ELR (cell line): ENCODE measurements around the gene FAM181B.

Source experiments
- DNase-seq: peaks from one replicate; pipeline ENCODE4 v3.0.0-alpha.2; 2015; ENCODE audit warnings: low read depth

FAM181B gene

GRCh38 chr11:82733444-82734119 lies at the start of gene FAM181B:
Gene FAM181B, minus strand, starts transcription at chr11:82733864. Its CDS starts 135 bp downstream, at chr11:82733729.
- DNase-seq: no peak

GRCh38 chr11:82782825-82783374 lies 49.2 kb upstream of the FAM181B start:
- DNase-seq: no peak

- no peak for DNase-seq
These were observed 45.1 kb upstream of the FAM181B start for GRCh38 chr11:82778776-82779175.

DNA sequence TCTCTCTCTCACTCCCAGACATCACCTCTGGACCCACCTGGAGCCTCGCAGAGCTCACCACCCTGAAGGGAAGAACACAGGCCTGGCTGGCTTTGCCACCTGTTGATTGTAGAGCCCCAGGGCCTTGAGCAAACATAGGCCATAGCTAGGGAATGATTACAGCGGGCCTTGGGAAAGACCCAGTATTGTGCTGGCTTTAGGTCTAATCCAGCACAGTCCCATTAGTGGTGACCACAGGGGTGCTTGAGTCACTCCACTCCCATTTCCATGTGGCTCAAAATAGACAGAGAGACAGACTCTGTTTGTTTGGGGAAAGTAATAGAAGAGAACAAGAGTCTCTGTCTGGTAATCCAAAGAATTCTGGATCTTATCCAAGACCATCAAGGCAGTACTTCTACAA lies 42.7 kb upstream of the FAM181B start:
- no peak for DNase-seq

GRCh38 chr11:82775736-82776346 lies 42.2 kb upstream of the FAM181B start:
- peak; percentile 77 for DNase-seq

DNA sequence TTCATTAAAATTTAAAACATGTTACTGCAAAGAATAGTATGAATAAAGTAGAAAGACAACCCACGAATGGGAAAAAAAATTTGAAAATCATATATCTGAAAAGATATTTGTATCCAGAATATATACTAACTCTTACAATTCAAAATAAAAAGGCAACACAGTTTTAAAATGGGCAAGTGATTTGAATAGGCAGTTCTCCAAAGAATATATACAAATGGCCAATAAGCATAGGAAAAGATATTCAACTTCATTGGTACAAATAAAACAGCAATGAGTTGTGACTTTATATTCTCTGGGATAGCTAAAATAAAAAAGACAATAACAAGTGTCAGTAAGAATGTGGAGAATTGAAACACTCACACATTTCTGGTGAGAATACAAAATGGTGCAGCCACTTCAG lies 41.6 kb upstream of the FAM181B start:
- no peak for DNase-seq

- DNase-seq: no peak
These were observed 38.1 kb upstream of the FAM181B start for GRCh38 chr11:82771781-82772180.

- no peak for DNase-seq
These were observed 33.5 kb upstream of the FAM181B start for GRCh38 chr11:82767123-82767522.

DNA sequence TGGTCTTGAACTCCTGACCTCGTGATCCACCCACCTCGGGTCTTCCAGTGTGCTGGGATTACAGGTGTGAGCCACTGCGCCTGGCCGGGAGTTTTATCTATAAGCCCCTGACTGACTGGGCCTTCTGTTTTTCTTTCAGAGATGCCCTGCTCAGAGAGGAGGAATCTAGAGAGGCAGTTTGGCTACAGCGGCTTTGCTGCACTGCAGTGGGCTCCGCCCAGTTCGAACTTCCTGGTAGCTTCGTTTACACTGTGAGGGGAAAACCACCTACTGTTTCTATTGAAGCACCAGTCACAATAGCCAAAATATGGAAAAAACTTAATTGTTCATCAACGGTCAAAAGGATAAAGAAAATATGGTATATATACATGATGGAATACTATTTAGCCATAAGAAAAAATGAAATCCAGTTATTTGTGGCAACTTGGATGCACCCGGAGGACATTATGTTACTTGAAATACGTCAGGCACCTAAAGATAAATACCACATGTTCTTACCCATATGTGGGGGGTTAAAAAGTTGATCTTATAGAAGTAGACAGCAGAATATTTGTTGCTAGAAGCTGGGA lies 31.9 kb upstream of the FAM181B start:
- DNase-seq: no peak

DNA sequence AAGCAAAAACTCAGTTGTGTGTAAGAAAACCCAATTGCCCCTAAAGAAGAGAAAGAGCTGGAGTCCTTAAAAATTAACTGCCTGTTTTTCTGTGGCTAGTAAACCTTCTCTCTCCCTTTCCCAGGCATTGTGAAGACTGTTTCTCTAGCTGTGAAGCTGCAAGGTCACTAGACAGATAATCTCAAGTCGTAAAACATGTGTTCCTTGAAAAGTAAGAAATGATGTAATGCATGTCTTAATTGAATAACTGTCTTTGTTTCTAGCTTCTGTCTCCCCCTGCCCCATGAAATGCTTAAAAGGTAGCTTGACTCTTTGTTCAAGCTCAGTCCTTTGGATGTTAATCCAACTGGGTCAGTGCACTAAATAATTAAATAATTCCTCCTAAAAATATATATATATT lies 29.5 kb upstream of the FAM181B start:
- DNase-seq: no peak

DNA sequence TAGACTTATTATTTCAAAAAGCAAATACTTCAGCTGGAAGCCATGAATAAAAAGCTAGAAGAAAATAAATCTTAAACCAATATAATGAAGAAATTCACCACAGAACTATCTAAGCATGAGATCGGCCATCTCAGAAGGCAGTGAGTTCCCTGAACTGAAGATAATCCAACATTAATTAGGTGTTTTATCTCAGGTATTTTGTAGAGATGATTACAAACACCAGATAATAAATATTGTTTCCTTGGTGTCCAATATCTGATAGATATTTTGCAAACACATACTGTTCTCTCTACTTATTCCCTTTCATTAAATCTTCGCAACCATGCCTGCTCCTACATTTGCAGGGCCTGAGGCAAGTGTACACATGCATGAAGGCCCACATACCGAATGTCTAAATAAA lies 26.0 kb upstream of the FAM181B start:
- no peak for DNase-seq

DNA sequence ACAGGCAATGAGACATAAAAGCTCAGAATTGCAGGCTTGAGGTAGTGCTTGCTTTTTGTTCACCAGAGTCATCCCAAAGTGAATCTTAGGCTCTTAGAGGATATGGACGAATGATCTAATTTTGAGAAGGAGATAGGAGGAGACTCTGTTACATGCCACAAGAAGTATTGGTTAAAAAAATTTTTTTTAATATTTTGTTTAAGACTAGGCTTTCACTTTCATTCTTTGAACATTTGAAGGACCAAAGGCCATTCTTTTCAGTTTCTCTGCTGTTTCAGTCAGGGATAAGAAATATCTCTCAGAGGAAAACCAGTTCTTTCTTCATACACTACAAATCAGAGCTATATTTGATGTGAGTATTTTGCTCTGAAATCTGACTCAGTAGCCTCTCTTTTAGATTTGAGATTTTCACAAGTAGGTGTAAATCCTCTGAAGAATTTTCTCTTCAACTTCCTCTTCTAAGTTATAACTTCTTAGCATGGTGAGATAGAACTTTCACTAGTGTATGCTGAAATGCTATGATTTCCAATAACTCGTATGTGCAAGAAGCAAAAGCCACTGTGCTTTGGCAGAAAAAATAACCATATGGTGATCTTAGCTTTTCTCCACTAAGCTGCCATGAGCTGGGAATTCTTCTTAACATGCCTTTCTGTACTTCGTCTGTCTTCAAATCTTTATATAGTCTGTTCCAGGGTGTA lies 24.1 kb upstream of the FAM181B start:
- DNase-seq: no peak

DNA sequence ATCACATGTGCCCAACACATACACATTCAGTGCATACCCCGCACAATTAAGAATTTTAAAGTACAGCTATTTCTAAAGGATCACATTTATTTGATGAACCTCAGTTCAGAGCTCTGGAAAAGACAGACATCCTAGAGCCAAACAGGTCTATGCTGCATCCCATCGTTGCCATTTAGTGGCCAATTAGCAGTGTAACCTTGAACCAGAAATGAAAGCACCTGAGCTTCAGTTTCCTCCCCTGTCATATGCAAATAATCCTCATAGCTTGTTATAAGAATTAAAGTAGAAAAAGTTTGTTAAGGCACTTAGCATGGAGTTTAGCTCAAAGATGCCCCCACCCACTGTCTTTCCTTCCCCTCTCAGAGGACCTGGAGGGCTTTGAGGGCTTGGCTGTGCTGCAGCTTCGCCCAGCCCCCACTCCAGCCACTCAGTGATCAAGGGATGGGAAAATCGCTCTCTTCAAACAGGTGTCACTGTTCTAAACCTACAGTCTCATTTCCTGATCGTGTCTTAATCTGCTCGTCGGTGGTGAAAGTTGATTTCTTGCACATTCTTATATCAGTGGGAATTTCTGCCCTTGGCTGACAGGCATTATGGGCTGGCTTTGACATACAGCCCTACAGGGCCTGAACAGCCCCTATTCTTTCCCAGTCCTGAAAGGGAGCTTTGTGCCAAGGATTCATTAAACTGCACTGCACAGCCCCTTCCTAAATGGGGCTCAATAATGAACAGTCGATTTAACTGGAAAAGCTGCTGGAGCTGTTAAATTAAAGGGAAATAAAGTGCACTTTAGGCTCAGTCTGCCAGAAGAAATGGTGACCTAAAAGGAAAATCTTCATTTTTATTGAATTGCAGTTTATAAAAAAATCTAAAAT lies 23.3 kb upstream of the FAM181B start:
- no peak for DNase-seq

DNA sequence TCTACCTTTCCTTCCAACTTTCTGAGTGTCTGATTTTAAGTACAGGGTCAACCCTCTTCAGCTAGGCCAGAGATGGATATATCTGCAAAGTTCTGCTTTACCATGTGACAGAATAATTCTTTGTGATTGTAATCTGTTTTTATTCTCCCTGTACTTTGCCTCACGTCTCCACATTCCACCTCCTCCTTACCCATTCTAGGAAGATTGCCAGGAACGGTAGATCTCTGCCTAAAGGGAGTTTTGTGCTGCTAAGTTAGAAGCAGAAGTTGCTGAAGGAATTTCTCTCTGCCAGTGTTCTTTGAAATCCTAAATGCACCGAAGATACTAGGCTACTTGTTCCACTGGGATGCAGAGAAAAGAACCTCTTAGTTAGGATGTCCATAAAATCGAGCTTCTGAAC lies 20.7 kb upstream of the FAM181B start:
- no peak for DNase-seq

- no peak for DNase-seq
These were observed 20.3 kb upstream of the FAM181B start for GRCh38 chr11:82753921-82754320.

DNA sequence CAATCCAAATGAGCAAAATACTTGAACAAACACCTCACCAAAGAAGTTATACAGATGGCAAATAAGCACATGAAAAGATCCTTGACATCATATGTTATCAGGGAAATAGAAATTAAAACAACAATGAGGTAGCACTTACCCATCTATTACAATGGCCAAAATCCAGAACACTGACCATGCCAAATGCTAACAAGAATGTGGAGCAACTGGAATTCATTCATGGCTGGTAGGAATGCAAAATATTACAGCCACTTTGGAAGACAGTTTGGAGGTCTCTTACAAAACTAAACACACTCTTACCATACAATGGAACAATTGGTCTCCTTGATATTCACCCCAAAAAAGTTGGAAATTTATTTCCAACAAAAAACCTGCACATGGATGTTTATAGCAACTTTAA lies 19.1 kb upstream of the FAM181B start:
- DNase-seq: no peak

- DNase-seq: no peak
These were observed 17.0 kb upstream of the FAM181B start for GRCh38 chr11:82750643-82751139.

DNA sequence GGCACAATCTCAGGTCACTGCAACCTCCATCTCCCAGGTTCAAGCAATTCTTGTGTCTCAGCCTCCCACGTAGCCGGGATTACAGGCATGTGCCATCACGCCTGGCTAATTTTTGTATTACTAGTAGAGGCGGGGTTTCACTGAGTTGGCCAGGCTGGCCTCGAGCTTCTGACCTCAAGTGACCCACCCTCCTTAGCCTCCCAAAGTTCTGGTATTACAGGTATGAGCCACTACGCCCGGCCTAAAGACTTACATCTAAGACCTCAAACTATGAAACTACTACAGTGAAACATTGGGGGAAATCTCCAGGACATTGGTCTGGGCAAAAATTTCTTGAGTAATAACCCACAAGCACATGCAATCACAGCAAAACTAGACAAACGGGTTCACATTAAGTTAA lies 13.8 kb upstream of the FAM181B start:
- no peak for DNase-seq

- DNase-seq: no peak
These were observed 4.4 kb upstream of the FAM181B start for GRCh38 chr11:82738091-82738490.

DNA sequence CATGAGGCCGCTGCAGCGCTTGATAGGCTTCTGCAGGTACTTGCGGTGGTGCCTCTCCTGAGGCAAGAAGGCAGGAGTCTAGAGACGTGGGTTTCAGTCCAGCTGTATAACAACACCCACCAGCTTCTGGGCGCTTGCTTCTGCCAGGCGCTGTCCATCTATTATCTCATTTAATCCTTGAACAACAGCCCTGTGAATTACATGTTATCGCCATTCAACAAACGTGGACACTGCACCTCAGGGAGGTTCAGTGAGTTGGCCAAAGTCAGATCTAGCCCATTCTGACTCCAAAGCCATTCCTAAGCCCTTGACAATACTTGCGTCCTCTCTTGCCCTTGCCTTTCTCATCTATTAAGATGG lies 436 bp upstream of the FAM181B start:
- no peak for DNase-seq

- no peak for DNase-seq
These were observed 775 bp downstream of the FAM181B start for GRCh38 chr11:82732734-82733443.
